ENCODE results near the gene TAF13. TPM values are rescaled to one million over a fixed set of nuclear protein-coding genes. Genes with fewer than 3 reads are reported as not detected.

The TAF13 gene
- total and polyA plus RNA-seq, 9 of the 15 experiments (the other 6 are each of a cell fraction or from before 2014, with no cell fraction given), result 14.9 to 77.2 (median 38.7) TPM

- no TSS peak for BruUV-seq (replicated peaks)
- no peak overlapping the region for H3K9ac ChIP-seq (ENCODE audit: insufficient read depth in 1 of 2, low read depth in 2 of 2, low read length in 2 of 2)
- H3K4me2 ChIP-seq (ENCODE audit: insufficient read depth, low read length), result no peak overlapping the region
- no peaks in the 10 kb centered on the region for H3K36me3 ChIP-seq (ENCODE audit: control insufficient read depth, insufficient read depth, low read length)
- intact Hi-C loops (cut with micrococcal nuclease) (no loop called here), in situ Hi-C loops (cut with MboI) (no loop called here)
- no peak overlapping the region for H3K4me3 ChIP-seq
- no peaks in the 10 kb centered on the region for H3K27me3 ChIP-seq (ENCODE audit: control insufficient read depth in 2 of 2, insufficient read depth in 2 of 2, low read length in 2 of 2)
- H3K9me3 ChIP-seq (replicated peaks; ENCODE audit: control insufficient read depth, insufficient read depth, low read depth, low read length), result no peaks in the 10 kb centered on the region
- POLR2A ChIA-PET, result interaction anchor here (0.7 to 2.9 kb wide), 3 partner anchors 17 to 270 kb away, joined by 3 to 22 read pairs (median 5); partner anchors contain the start of gene WDR47
- H3K79me2 ChIP-seq (ENCODE audit: control insufficient read depth, insufficient read depth, low read length), result 0 out of 3 replicates have a peak, but pooled peaks cover under 1% of the 10 kb centered on the region
- no peaks in the 10 kb centered on the region for H3K9me1 ChIP-seq (ENCODE audit: control insufficient read depth, insufficient read depth, low read length)
- no peaks in the 10 kb centered on the region for H4K20me1 ChIP-seq (replicated peaks; ENCODE audit: control insufficient read depth, insufficient read depth, low read length)
- H2AFZ ChIP-seq (ENCODE audit: low read depth, low read length), result peak overlapping the region; percentile 93
- ATAC-seq (peak; percentile 18), FAIRE-seq (peak; percentile 15), DNase-seq (ENCODE audit: extremely low read depth in 1 of 4, low spot score in 3 of 4) (peak in 1 of 4 experiments; percentile 49)
- WGBS (ENCODE audit: insufficient coverage, low coverage, missing lambda C conversion rate), result 4% methylated on average over 1 of the region's 1 CpG
- H3K4me1 ChIP-seq (replicated peaks in 1 of 2; ENCODE audit: control insufficient read depth in 2 of 2, insufficient read depth in 2 of 2, low read length in 2 of 2), result peaks cover 18 to 38% of the 10 kb centered on the region in 2 experiments
- peak overlapping the region; percentile 28; the same call in 1 of the 3 replicates for H3K27ac ChIP-seq (ENCODE audit: extremely low read depth, low read depth, low read length)
- CTCF ChIA-PET (ENCODE audit: low intra/inter-chr PET ratio), result no interaction called here
- TF ChIP-seq NCOA1 (IDR thresholded peaks at IDR 0.05; ENCODE audit: low read depth) (no peak), ZNF561 (CRISPR knock-in tag; conservative IDR thresholded peaks at IDR 0.05) (no peak), XRCC4 (IDR thresholded peaks at IDR 0.05; ENCODE audit: extremely low read depth, insufficient read depth, insufficient read length) (no peak), ZNF274 (IDR thresholded peaks at IDR 0.05; ENCODE audit: borderline replicate concordance, low read depth, low read length) (no peak), RHOXF2B (CRISPR knock-in tag; conservative IDR thresholded peaks at IDR 0.05) (no peak), ATF1 (CRISPR knock-in tag; IDR thresholded peaks at IDR 0.05) (no peak), ATF1 (tag; IDR thresholded peaks at IDR 0.05) (no peak), TFAM (CRISPR knock-in tag; conservative IDR thresholded peaks at IDR 0.05) (no peak), ZNF668 (CRISPR knock-in tag; IDR thresholded peaks at IDR 0.05) (no peak), GATA2 (CRISPR knock-in tag; IDR thresholded peaks at IDR 0.05) (no peak), LCOR (CRISPR knock-in tag; IDR thresholded peaks at IDR 0.05) (0 out of 2 replicates have a peak, but pooled peaks have one; percentile 42), ZNF766 (CRISPR knock-in tag; conservative IDR thresholded peaks at IDR 0.05) (no peak), ZNF174 (CRISPR knock-in tag; IDR thresholded peaks at IDR 0.05) (no peak), PHF20 (IDR thresholded peaks at IDR 0.05; ENCODE audit: partially characterized antibody) (no peak), MTF1 (CRISPR knock-in tag; IDR thresholded peaks at IDR 0.05; ENCODE audit: borderline replicate concordance) (no peak), ZNF24 (IDR thresholded peaks at IDR 0.05) (no peak), ZNF583 (CRISPR knock-in tag; IDR thresholded peaks at IDR 0.05) (no peak), ZNF518B (CRISPR knock-in tag; IDR thresholded peaks at IDR 0.05) (no peak), JUND (IDR thresholded peaks at IDR 0.05; ENCODE audit: borderline replicate concordance, low read depth, low read length) (no peak), JUND (tag; IDR thresholded peaks at IDR 0.05; ENCODE audit: borderline replicate concordance, low read depth, low read length) (no peak), STAG1 (CRISPR knock-in tag; IDR thresholded peaks at IDR 0.05; ENCODE audit: borderline replicate concordance) (no peak), SP1 (CRISPR knock-in tag; IDR thresholded peaks at IDR 0.05) (no peak), ZBTB8A (IDR thresholded peaks at IDR 0.05; ENCODE audit: partially characterized antibody) (no peak)
Observed at GRCh38 chr1:109083923-109084322, 8.1 kb upstream of the TAF13 start.
